GM23248 (cell line): Measurements from ENCODE around the gene GLT1D1.

ENCODE experiments used
- EZH2 ChIP-seq: fragments of 200-600 bp; sonication (generic); IDR thresholded peaks from 2 replicates; pipeline ENCODE4 v1.6.1; 2018; ENCODE audit warnings: antibody characterized with exemption, mild to moderate bottlenecking; ENCODE audit not compliant: insufficient read depth, poor library complexity, severe bottlenecking
- EZH2phosphoT487 ChIP-seq: fragments of 200-600 bp; sonication (generic); IDR thresholded peaks from 2 replicates; pipeline ENCODE4 v1.6.1; 2018; ENCODE audit warnings: antibody characterized with exemption, moderate library complexity, mild to moderate bottlenecking, low read depth; ENCODE audit not compliant: insufficient read depth

- no peak for TF ChIP-seq EZH2
- TF ChIP-seq EZH2phosphoT487 = no peak
Measured at GRCh38 chr12:128951448-128951847, 98.2 kb downstream of the GLT1D1 start.
